K562 (cell line): ENCODE measurements around the gene TMEM143. TPM values are rescaled to one million over a fixed set of nuclear protein-coding genes. Genes with fewer than 3 reads are reported as not detected.
A peak's percentile ranks its signal among the peaks of the same experiment; 100 is the strongest.

Source experiments
- BCLAF1 ChIP-seq, 2 experiments: fragments of 450-650 bp in 1 of 2; IDR thresholded peaks; 2 replicates each; pipeline ENCODE4 v1.6.1; 2011 to 2017; ENCODE audit warnings: low read depth in 2 of 2, antibody characterized with exemption in 1 of 2, borderline replicate concordance in 1 of 2, low read length in 1 of 2, mild to moderate bottlenecking in 1 of 2, mixed read lengths in 1 of 2; ENCODE audit not compliant: control insufficient read depth in 1 of 2
- BRF1 ChIP-seq: IDR thresholded peaks from 3 replicates; pipeline ENCODE4 v1.6.1; 2011; ENCODE audit warnings: borderline replicate concordance, mild to moderate bottlenecking; ENCODE audit not compliant: insufficient read length; ENCODE audit errors: extremely low read depth
- E2F8 ChIP-seq: fragments of 450-650 bp; IDR thresholded peaks from 2 replicates; pipeline ENCODE4 v1.7.1; 2018; ENCODE audit warnings: mild to moderate bottlenecking, low read depth; ENCODE audit not compliant: partially characterized antibody
- ILK ChIP-seq: fragments of 450-650 bp; IDR thresholded peaks from 2 replicates; pipeline ENCODE4 v1.6.1; 2016; ENCODE audit warnings: missing genetic modification characterization, low read depth, mild to moderate bottlenecking, missing compliant biosample characterization, moderate library complexity, borderline replicate concordance
- MBD2 ChIP-seq: sonication (generic); IDR thresholded peaks from 2 replicates; pipeline ENCODE4 v1.6.1; 2016; ENCODE audit warnings: low read depth, borderline replicate concordance
- MCM5 ChIP-seq: fragments of 450-650 bp; IDR thresholded peaks from 2 replicates; pipeline ENCODE4 v1.6.1; 2016; ENCODE audit warnings: low read depth
- PML ChIP-seq: IDR thresholded peaks from 2 replicates; pipeline ENCODE4 v1.6.1; 2012; ENCODE audit warnings: low read length, inconsistent platforms
- PTBP1 ChIP-seq: fragments of 200-400 bp; formaldehyde crosslinking; IDR thresholded peaks from 2 replicates; pipeline ENCODE4 v1.6.1; 2017; ENCODE audit warnings: low read depth, low read length
- REST ChIP-seq, 2 experiments: fragments of 450-650 bp; formaldehyde crosslinking in 1 of 2; IDR thresholded peaks; 2 replicates each; pipeline versions ENCODE4 v1.4.0 to v1.6.1; 2014 to 2020; ENCODE audit warnings: mild to moderate bottlenecking in 2 of 2, borderline replicate concordance in 1 of 2, low read depth in 1 of 2
- SPI1 ChIP-seq: IDR thresholded peaks from 2 replicates; pipeline ENCODE4 v1.6.1; 2011; ENCODE audit warnings: low read depth, low read length, control low read depth, borderline replicate concordance
- TRIM24 ChIP-seq, 2 experiments: fragments of 450-650 bp; IDR thresholded peaks; 2 replicates each; pipeline ENCODE4 v1.6.1; 2016
- ZNF3 ChIP-seq: fragments of 250-450 bp; sonication (Bioruptor Pico); IDR thresholded peaks from 2 replicates; pipeline ENCODE4 v1.5.0; 2021; ENCODE audit warnings: mild to moderate bottlenecking, moderate library complexity
- ZNF668 ChIP-seq: fragments of 250-450 bp; sonication (Bioruptor Pico); IDR thresholded peaks from 2 replicates; pipeline ENCODE4 v1.8.0; 2022; ENCODE audit warnings: mild to moderate bottlenecking, inconsistent platforms
- polyA plus RNA-seq, 8 experiments: library from polyadenylated mRNA; depleted of rRNA in 4 of 8; stranded (reverse) in 5 of 8; unstranded in 3 of 8; fragments of >200 nt; fragmentation: Nextera tagmentation in 2 of 8; fragmentation: Illumina TruSeq in 1 of 8; extraction: Ambion mirVana in 2 of 8; extraction: Trizol in 1 of 8; gene quantifications; 2 replicates each; pipeline versions ENCODE4 v1.2.1 to v1.2.3, GENCODE V29; 2011 to 2014; ENCODE audit warnings: inconsistent platforms in 1 of 8, missing spikeins in 1 of 8
- total RNA-seq, 7 experiments: library from RNA; depleted of rRNA in 6 of 7; stranded (reverse); fragments of >200 nt in 6 of 7; fragmentation: Illumina TruSeq in 2 of 7; extraction: Trizol in 2 of 7; gene quantifications; 2 replicates each; pipeline versions ENCODE4 v1.2.1 to v1.2.3, GENCODE V29; 2011 to 2021; ENCODE audit warnings: low replicate concordance in 1 of 7

TMEM143 gene
- total and polyA plus RNA-seq, 9 of the 15 experiments (the other 6 are each of a cell fraction or from before 2014, with no cell fraction given), result 0.66 to 8.8 (median 4.3) TPM

- no peak for TF ChIP-seq E2F8
- TF ChIP-seq MBD2, result peak; percentile 88
- TF ChIP-seq PTBP1, result no peak
- no peak for TF ChIP-seq SPI1
- TF ChIP-seq BCLAF1 (IDR thresholded peaks at IDR 0.05; ENCODE audit: borderline replicate concordance in 1 of 2, control insufficient read depth in 1 of 2, low read depth in 2 of 2, low read length in 1 of 2), result no peak
- no peak for TF ChIP-seq ILK (tag)
- TF ChIP-seq REST (IDR thresholded peaks at IDR 0.05; ENCODE audit: borderline replicate concordance), result no peak
- TF ChIP-seq REST (CRISPR knock-in tag; IDR thresholded peaks at IDR 0.05; ENCODE audit: low read depth), result no peak
- TF ChIP-seq ZNF3 (CRISPR knock-in tag), result no peak
- no peak for TF ChIP-seq TRIM24 (IDR thresholded peaks at IDR 0.05)
- TF ChIP-seq ZNF668, result no peak
- no peak for TF ChIP-seq PML
- no peak for TF ChIP-seq BRF1
- TF ChIP-seq MCM5, result no peak
Measured at GRCh38 chr19:48362716-48363499, 832 bp downstream of the TMEM143 start (continued).
